C4-2B (cell line): Measurements from ENCODE around the gene PRDX3.

Experiments
- H3K27ac ChIP-seq: fragments of 450-650 bp; 2 replicates; pipeline ENCODE4 v1.5.1; 2017
- CTCF ChIP-seq: fragments of 450-650 bp; conservative IDR thresholded peaks from 2 replicates; pipeline ENCODE4 v1.5.1; 2017; ENCODE audit warnings: mild to moderate bottlenecking
- ZFX ChIP-seq: fragments of 450-650 bp; IDR thresholded peaks from 2 replicates; pipeline ENCODE4 v1.6.1; 2017

PRDX3 gene

DNA sequence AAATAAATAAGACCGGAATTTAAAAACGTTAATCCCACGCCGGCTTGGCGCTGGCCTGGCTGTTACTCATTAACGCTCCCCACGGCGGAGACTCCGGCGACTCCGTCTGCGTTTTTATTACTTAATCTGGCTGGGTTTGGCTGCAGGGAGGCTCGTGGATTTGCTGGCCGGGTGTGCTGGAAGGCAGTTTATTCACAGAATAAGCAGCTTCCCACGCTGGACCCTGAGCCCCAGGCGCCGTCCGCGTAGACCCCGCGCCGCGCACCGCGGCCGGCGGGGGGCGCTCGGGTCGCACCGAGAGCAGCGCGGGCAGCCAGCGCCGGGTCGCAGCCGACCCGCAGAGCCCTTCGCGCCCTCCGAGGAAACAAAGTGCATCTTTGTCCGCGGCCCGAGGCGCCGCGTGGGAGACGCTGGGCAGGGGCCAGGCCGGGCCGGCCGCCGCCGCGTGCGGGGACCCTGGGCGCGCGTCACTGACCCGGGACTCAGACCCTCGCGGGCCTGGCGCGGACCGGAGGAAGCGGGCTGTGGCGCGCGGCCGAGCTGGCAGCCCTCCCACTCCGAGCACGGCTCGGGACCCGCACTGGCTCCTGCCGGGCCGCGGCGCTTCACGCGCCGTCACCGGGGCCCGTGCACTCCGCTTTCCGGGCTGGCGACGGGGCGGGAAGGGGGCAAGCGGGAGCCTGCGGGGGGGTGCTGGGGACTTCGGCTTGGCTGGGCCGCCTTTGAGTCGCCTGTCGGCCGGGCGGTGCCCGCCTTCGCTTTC, 28.2 kb upstream of the PRDX3 start:
- H3K27ac ChIP-seq = peak overlapping the region; percentile 85
- TF ChIP-seq CTCF = peak; percentile 95
- peak; percentile 76 for TF ChIP-seq ZFX

- H3K27ac ChIP-seq = peak overlapping the region; percentile 85
- TF ChIP-seq CTCF (no peak), ZFX (no peak)
These were observed 27.4 kb upstream of the PRDX3 start for GRCh38 chr10:119205894-119206602.

GRCh38 chr10:119203006-119203405, 24.4 kb upstream of the PRDX3 start:
- H3K27ac ChIP-seq = no peak overlapping the region
- no peak for TF ChIP-seq ZFX
- TF ChIP-seq CTCF = no peak

- TF ChIP-seq ZFX = no peak
- H3K27ac ChIP-seq = no peak overlapping the region
These were observed 22.6 kb upstream of the PRDX3 start for GRCh38 chr10:119201233-119201632.

DNA sequence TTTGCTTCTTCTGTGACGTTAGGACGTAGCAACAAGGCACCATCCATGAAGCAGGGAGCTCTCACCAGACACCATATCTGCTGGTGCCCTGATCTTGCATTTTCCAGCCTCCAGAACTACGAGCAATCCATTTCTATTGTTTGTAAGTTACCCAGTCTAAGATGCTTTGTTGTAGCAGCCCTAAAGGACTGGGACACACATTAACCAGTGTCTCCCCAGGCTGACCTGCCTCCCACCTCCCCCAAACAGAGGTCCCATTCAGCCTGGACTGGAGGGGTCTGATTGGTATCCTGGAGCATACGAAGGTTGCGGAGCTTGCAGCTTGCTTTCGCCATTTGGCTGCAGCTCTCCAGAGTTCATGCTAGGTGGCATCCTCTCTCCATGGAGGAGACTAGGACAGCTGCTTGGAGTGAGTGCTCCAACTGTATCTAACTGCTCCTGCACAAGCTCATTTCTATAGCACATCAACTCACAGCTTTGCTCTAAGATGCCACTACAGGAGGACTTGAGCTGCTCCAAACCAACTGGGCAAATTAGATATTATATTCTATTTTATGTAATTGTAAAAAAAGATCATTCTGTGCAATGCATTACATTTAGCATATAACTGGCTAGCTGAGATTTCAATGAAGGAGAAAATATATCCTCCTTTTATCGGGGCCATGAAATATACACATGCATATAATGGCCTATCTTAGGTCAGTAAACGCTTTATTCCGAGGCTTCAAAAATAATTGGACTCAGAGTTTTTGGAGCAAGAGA, 20.8 kb upstream of the PRDX3 start:
- H3K27ac ChIP-seq = no peak overlapping the region
- TF ChIP-seq CTCF (peak; percentile 86), ZFX (no peak)

GRCh38 chr10:119198438-119198837, 19.8 kb upstream of the PRDX3 start:
- no peak overlapping the region for H3K27ac ChIP-seq
- no peak for TF ChIP-seq ZFX
- TF ChIP-seq CTCF = no peak; the same call in 1 of the 2 replicates

- TF ChIP-seq ZFX = no peak
- no peak for TF ChIP-seq CTCF
- H3K27ac ChIP-seq = no peak overlapping the region
These were observed 19.3 kb upstream of the PRDX3 start for GRCh38 chr10:119197921-119198320.
